HEK293 (cell line): Measurements from ENCODE around the gene BPI.

Experiments
- CTCF ChIA-PET: fragments of 350-600 bp; formaldehyde crosslinking; extraction: SDS; loops from one replicate; lab custom pipeline; 2021; ENCODE audit warnings: antibody characterized with exemption; lab: Yijun Ruan, JAX
- POLR2A ChIA-PET: fragments of 300-600 bp; formaldehyde crosslinking; extraction: SDS; loops from one replicate; lab custom pipeline; 2020; ENCODE audit warnings: antibody characterized with exemption, inconsistent platforms; lab: Yijun Ruan, JAX
- H3K27ac ChIP-seq: fragments of 200-500 bp; sonication (Bioruptor generic); 2 replicates; pipeline ENCODE4 v1.5.1; 2014; ENCODE audit warnings: low read depth, low read length, control low read depth, inconsistent platforms; ENCODE audit errors: extremely low read depth
- H3K36me3 ChIP-seq, 2 experiments: fragments of 200-500 bp in 1 of 2; sonication (Bioruptor generic) in 1 of 2; 1 replicate in 1 of 2; 2 replicates in 1 of 2; pipeline ENCODE4 v1.5.1; 2014 to 2017; ENCODE audit warnings: inconsistent platforms in 2 of 2, low read length in 2 of 2; ENCODE audit not compliant: control insufficient read depth in 2 of 2, insufficient read depth in 1 of 2
- H3K4me1 ChIP-seq: fragments of 200-500 bp; sonication (Bioruptor generic); 2 replicates; pipeline ENCODE4 v1.5.1; 2014; ENCODE audit warnings: mild to moderate bottlenecking, low read length, inconsistent platforms; ENCODE audit not compliant: control insufficient read depth, insufficient read depth
- H3K4me3 ChIP-seq: 2 replicates; pipeline ENCODE4 v1.5.1; 2011; ENCODE audit warnings: low read depth, mild to moderate bottlenecking, control low read depth, low read length, moderate library complexity
- H3K9me3 ChIP-seq: fragments of 200-500 bp; sonication (Bioruptor generic); 2 replicates; pipeline ENCODE4 v1.5.1; 2014; ENCODE audit warnings: low read depth, low read length, inconsistent platforms; ENCODE audit not compliant: control insufficient read depth, insufficient read depth
- BCL11A ChIP-seq: fragments of 450-650 bp; formaldehyde crosslinking; IDR thresholded peaks from 2 replicates; pipeline ENCODE4 v1.5.1; 2016; ENCODE audit warnings: low read depth, missing biosample characterization, missing genetic modification characterization
- GLI4 ChIP-seq: fragments of 450-650 bp; formaldehyde crosslinking; IDR thresholded peaks from 2 replicates; pipeline ENCODE4 v1.5.1; 2016; ENCODE audit warnings: missing biosample characterization, missing genetic modification characterization
- KLF10 ChIP-seq: fragments of 450-650 bp; IDR thresholded peaks from 2 replicates; pipeline ENCODE4 v1.5.1; 2018; ENCODE audit warnings: missing biosample characterization, mild to moderate bottlenecking, missing genetic modification characterization
- ZBTB17 ChIP-seq: fragments of 450-650 bp; formaldehyde crosslinking; IDR thresholded peaks from 2 replicates; pipeline ENCODE4 v1.5.1; 2016; ENCODE audit warnings: missing biosample characterization, missing genetic modification characterization
- ZNF10 ChIP-seq: fragments of 450-650 bp; formaldehyde crosslinking; IDR thresholded peaks from 2 replicates; pipeline ENCODE4 v1.5.1; 2017; ENCODE audit warnings: missing biosample characterization, missing genetic modification characterization
- ZNF114 ChIP-seq: fragments of 450-650 bp; formaldehyde crosslinking; IDR thresholded peaks from 2 replicates; pipeline ENCODE4 v1.5.0; 2017; ENCODE audit warnings: missing biosample characterization, missing genetic modification characterization
- ZNF138 ChIP-seq: fragments of 450-650 bp; formaldehyde crosslinking; IDR thresholded peaks from 2 replicates; pipeline ENCODE4 v1.5.1; 2016; ENCODE audit warnings: missing biosample characterization, missing genetic modification characterization, borderline replicate concordance
- ZNF146 ChIP-seq: fragments of 450-650 bp; formaldehyde crosslinking; IDR thresholded peaks from 2 replicates; pipeline ENCODE4 v1.5.1; 2016; ENCODE audit warnings: missing biosample characterization, missing genetic modification characterization
- ZNF157 ChIP-seq: fragments of 450-650 bp; formaldehyde crosslinking; IDR thresholded peaks from 2 replicates; pipeline ENCODE4 v1.5.1; 2016; ENCODE audit warnings: missing biosample characterization, missing genetic modification characterization
- ZNF266 ChIP-seq: fragments of 450-650 bp; formaldehyde crosslinking; IDR thresholded peaks from 2 replicates; pipeline ENCODE4 v1.5.1; 2016; ENCODE audit warnings: missing biosample characterization, missing genetic modification characterization, low read depth
- ZNF302 ChIP-seq: fragments of 450-650 bp; formaldehyde crosslinking; IDR thresholded peaks from 2 replicates; pipeline ENCODE4 v1.5.1; 2016; ENCODE audit warnings: missing biosample characterization, missing genetic modification characterization, low read depth
- ZNF311 ChIP-seq: fragments of 450-650 bp; formaldehyde crosslinking; IDR thresholded peaks from 2 replicates; pipeline ENCODE4 v1.5.1; 2017; ENCODE audit warnings: missing biosample characterization, missing genetic modification characterization, borderline replicate concordance
- ZNF37A ChIP-seq: fragments of 450-650 bp; IDR thresholded peaks from 2 replicates; pipeline ENCODE4 v1.5.1; 2018; ENCODE audit warnings: missing biosample characterization, missing genetic modification characterization
- ZNF394 ChIP-seq: fragments of 450-650 bp; formaldehyde crosslinking; IDR thresholded peaks from 2 replicates; pipeline ENCODE4 v1.5.1; 2016; ENCODE audit warnings: missing biosample characterization, missing genetic modification characterization, mild to moderate bottlenecking, moderate library complexity, borderline replicate concordance
- ZNF707 ChIP-seq: fragments of 450-650 bp; formaldehyde crosslinking; IDR thresholded peaks from 2 replicates; pipeline ENCODE4 v1.5.1; 2016; ENCODE audit warnings: missing biosample characterization, missing genetic modification characterization
- ZNF792 ChIP-seq: fragments of 450-650 bp; formaldehyde crosslinking; IDR thresholded peaks from 2 replicates; pipeline ENCODE4 v1.5.1; 2016; ENCODE audit warnings: missing biosample characterization, missing genetic modification characterization
- ZSCAN23 ChIP-seq: fragments of 450-650 bp; formaldehyde crosslinking; IDR thresholded peaks from 2 replicates; pipeline ENCODE4 v1.5.1; 2016; ENCODE audit warnings: missing biosample characterization, missing genetic modification characterization
- ZXDB ChIP-seq: fragments of 450-650 bp; formaldehyde crosslinking; IDR thresholded peaks from 2 replicates; pipeline ENCODE4 v1.5.1; 2016; ENCODE audit warnings: missing biosample characterization, missing genetic modification characterization
- TF ChIP-seq, protein P1 (sequence below): fragments of 450-650 bp; formaldehyde crosslinking; IDR thresholded peaks from 2 replicates; pipeline ENCODE4 v1.5.1; 2016; ENCODE audit warnings: missing biosample characterization, missing genetic modification characterization
- TF ChIP-seq, protein P2 (sequence below): fragments of 450-650 bp; formaldehyde crosslinking; IDR thresholded peaks from 2 replicates; pipeline ENCODE4 v1.5.1; 2016; ENCODE audit warnings: missing biosample characterization, missing genetic modification characterization
- TF ChIP-seq, protein P3 (sequence below): fragments of 450-650 bp; formaldehyde crosslinking; IDR thresholded peaks from 2 replicates; pipeline ENCODE4 v1.5.1; 2016; ENCODE audit warnings: missing biosample characterization, missing genetic modification characterization
- TF ChIP-seq, protein P4 (sequence below): fragments of 450-650 bp; formaldehyde crosslinking; IDR thresholded peaks from 2 replicates; pipeline ENCODE4 v1.5.1; 2016; ENCODE audit warnings: missing biosample characterization, missing genetic modification characterization, low read depth
- TF ChIP-seq, protein P5 (sequence below): fragments of 450-650 bp; formaldehyde crosslinking; optimal IDR thresholded peaks from 2 replicates; pipeline ENCODE3; 2016; ENCODE audit warnings: missing biosample characterization, mild to moderate bottlenecking, missing genetic modification characterization
- TF ChIP-seq, protein P6 (sequence below): fragments of 450-650 bp; formaldehyde crosslinking; IDR thresholded peaks from 2 replicates; pipeline ENCODE4 v1.5.1; 2016; ENCODE audit warnings: missing biosample characterization, missing genetic modification characterization

BPI gene

DNA sequence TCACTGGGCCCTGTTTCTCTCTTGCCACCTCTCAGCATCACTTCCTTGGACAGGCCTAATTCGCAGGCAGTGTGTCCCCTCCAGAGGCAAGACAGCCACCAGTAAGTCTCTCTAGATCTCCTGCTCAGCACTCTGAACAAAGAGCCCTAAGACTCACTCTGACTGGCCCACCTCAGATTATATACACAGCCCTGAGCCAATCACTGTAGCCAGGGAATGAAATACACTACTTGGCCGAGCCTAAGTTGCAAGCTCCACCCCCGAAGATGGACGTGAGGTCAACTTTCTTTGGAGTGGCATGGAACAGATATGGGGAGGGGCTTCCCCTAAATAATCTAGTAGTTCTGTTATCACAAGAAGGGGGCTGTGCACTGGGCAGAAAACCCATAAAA lies 4.1 kb downstream of the BPI start:
- TF ChIP-seq GLI4 (tag by site-specific recombination) (no peak), ZNF302 (tag by site-specific recombination) (no peak), BCL11A (tag by site-specific recombination) (no peak), ZNF792 (tag by site-specific recombination) (no peak), ZNF266 (tag by site-specific recombination) (no peak), ZNF114 (tag by site-specific recombination) (no peak), ZNF146 (tag by site-specific recombination) (no peak), ZNF394 (tag by site-specific recombination) (no peak), ZNF311 (tag by site-specific recombination) (no peak)
- TF ChIP-seq, protein P1, sequence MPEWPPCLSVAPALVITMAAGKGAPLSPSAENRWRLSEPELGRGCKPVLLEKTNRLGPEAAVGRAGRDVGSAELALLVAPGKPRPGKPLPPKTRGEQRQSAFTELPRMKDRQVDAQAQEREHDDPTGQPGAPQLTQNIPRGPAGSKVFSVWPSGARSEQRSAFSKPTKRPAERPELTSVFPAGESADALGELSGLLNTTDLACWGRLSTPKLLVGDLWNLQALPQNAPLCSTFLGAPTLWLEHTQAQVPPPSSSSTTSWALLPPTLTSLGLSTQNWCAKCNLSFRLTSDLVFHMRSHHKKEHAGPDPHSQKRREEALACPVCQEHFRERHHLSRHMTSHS (tag by site-specific recombination), result no peak
- TF ChIP-seq, protein P2, sequence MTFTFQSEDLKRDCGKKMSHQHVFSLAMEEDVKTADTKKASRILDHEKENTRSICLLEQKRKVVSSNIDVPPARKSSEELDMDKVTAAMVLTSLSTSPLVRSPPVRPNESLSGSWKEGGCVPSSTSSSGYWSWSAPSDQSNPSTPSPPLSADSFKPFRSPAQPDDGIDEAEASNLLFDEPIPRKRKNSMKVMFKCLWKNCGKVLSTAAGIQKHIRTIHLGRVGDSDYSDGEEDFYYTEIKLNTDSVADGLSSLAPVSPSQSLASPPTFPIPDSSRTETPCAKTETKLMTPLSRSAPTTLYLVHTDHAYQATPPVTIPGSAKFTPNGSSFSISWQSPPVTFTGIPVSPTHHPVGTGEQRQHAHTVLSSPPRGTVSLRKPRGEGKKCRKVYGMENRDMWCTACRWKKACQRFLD (tag by site-specific recombination), result no peak
- no peaks in the 10 kb centered on the region for H3K4me1 ChIP-seq
- ChIA-PET CTCF (interaction anchor here (1.2 kb wide), 1 partner anchor 14 kb away, joined by 3 read pairs; no protein-coding TSS in a partner anchor), POLR2A (no interaction called here)
- H3K36me3 ChIP-seq, result no peaks in the 10 kb centered on the region
- no peak overlapping the region for H3K27ac ChIP-seq
- no peak overlapping the region for H3K4me3 ChIP-seq
- no peaks in the 10 kb centered on the region for H3K9me3 ChIP-seq

DNA sequence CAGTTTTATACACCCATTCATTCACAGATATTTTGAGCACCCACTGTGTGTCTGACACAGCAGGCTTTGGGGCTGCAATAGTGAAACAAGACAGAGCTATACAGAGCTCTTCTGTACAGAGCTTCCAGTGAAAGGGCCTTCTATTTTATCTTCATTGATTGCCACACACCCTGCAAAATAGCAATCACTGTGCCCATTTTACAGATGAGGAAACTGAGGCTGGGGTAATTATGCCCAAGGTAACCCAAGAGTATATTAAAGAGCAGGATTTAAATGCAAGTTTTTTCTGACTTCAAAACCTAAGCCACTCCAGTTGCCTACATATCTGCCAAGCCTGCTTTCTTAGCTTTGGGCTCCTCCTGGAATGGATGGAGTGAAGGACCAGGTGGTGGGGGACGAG lies 4.5 kb downstream of the BPI start:
- Histone ChIP-seq H3K27ac (no peak overlapping the region), H3K4me1 (no peaks in the 10 kb centered on the region), H3K9me3 (no peaks in the 10 kb centered on the region), H3K4me3 (no peak overlapping the region), H3K36me3 (no peaks in the 10 kb centered on the region)
- CTCF ChIA-PET, result interaction anchor here (1.2 to 1.4 kb wide), 3 partner anchors 14 to 87 kb away, joined by 3 read pairs; no protein-coding TSS in a partner anchor
- no peak for TF ChIP-seq ZNF138 (tag by site-specific recombination)
- TF ChIP-seq, protein P3, sequence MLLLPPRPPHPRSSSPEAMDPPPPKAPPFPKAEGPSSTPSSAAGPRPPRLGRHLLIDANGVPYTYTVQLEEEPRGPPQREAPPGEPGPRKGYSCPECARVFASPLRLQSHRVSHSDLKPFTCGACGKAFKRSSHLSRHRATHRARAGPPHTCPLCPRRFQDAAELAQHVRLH, result no peak
- POLR2A ChIA-PET, result no interaction called here

DNA sequence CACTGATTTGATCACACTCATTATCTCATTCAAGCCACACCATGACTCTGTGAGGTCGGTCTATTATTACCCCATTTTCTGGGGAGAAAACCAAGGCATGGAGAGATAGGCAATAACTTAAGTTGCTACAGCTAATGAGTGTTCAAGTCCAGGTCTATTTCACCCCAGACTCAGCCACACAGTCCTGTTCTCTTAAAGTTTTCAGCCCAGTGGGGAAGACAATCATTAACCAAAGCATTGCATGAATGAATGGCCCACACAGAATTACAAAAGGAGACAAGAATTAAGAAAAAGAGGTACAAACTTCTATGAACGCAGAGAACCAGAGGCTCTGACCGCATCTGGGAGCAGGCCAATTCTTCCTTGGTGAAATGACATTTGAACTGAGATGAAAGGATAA lies 7.1 kb downstream of the BPI start:
- CTCF ChIA-PET, result interaction anchor here (0.7 to 0.9 kb wide), 2 partner anchors 12 kb away, joined by 3 read pairs; no protein-coding TSS in a partner anchor
- no peaks in the 10 kb centered on the region for H3K36me3 ChIP-seq
- TF ChIP-seq GLI4 (tag by site-specific recombination), result no peak
- no peak for TF ChIP-seq ZBTB17 (tag by site-specific recombination)
- TF ChIP-seq, protein P4, sequence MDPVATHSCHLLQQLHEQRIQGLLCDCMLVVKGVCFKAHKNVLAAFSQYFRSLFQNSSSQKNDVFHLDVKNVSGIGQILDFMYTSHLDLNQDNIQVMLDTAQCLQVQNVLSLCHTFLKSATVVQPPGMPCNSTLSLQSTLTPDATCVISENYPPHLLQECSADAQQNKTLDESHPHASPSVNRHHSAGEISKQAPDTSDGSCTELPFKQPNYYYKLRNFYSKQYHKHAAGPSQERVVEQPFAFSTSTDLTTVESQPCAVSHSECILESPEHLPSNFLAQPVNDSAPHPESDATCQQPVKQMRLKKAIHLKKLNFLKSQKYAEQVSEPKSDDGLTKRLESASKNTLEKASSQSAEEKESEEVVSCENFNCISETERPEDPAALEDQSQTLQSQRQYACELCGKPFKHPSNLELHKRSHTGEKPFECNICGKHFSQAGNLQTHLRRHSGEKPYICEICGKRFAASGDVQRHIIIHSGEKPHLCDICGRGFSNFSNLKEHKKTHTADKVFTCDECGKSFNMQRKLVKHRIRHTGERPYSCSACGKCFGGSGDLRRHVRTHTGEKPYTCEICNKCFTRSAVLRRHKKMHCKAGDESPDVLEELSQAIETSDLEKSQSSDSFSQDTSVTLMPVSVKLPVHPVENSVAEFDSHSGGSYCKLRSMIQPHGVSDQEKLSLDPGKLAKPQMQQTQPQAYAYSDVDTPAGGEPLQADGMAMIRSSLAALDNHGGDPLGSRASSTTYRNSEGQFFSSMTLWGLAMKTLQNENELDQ, result no peak
- no peak for TF ChIP-seq ZNF10
- no peak for TF ChIP-seq ZNF37A
- TF ChIP-seq ZSCAN23 (tag by site-specific recombination), result no peak
- TF ChIP-seq, protein P5, sequence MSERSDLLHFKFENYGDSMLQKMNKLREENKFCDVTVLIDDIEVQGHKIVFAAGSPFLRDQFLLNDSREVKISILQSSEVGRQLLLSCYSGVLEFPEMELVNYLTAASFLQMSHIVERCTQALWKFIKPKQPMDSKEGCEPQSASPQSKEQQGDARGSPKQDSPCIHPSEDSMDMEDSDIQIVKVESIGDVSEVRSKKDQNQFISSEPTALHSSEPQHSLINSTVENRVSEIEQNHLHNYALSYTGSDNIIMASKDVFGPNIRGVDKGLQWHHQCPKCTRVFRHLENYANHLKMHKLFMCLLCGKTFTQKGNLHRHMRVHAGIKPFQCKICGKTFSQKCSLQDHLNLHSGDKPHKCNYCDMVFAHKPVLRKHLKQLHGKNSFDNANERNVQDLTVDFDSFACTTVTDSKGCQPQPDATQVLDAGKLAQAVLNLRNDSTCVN (tag by site-specific recombination), result no peak
- TF ChIP-seq, protein P2 (tag by site-specific recombination), result no peak
- TF ChIP-seq, protein P6, sequence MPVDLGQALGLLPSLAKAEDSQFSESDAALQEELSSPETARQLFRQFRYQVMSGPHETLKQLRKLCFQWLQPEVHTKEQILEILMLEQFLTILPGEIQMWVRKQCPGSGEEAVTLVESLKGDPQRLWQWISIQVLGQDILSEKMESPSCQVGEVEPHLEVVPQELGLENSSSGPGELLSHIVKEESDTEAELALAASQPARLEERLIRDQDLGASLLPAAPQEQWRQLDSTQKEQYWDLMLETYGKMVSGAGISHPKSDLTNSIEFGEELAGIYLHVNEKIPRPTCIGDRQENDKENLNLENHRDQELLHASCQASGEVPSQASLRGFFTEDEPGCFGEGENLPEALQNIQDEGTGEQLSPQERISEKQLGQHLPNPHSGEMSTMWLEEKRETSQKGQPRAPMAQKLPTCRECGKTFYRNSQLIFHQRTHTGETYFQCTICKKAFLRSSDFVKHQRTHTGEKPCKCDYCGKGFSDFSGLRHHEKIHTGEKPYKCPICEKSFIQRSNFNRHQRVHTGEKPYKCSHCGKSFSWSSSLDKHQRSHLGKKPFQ, result no peak
- no peak for TF ChIP-seq KLF10
- no peak for TF ChIP-seq ZNF157 (tag by site-specific recombination)
- TF ChIP-seq ZNF707 (tag by site-specific recombination), result no peak
- no peak for TF ChIP-seq ZXDB (tag by site-specific recombination)

More for the DNA sequence above, 7.1 kb downstream of the BPI start:
- no peaks in the 10 kb centered on the region for H3K4me1 ChIP-seq
- no peak overlapping the region for H3K27ac ChIP-seq
- H3K4me3 ChIP-seq, result no peak overlapping the region
- H3K9me3 ChIP-seq, result no peaks in the 10 kb centered on the region
- POLR2A ChIA-PET, result no interaction called here
